Measurements from ENCODE around the gene PCNT.
"Not testable (repeated sequence)": the region's sequence is repeated elsewhere in the genome, so short reads cannot be mapped to it uniquely, and the experiment has no call there.

Gene PCNT

GRCh38 chr21:46361935-46362334 is 38.0 kb downstream of the PCNT start:
- DNase-seq = no peak

GRCh38 chr21:46362946-46363345 is 39.0 kb downstream of the PCNT start:
- no peak for DNase-seq

DNA sequence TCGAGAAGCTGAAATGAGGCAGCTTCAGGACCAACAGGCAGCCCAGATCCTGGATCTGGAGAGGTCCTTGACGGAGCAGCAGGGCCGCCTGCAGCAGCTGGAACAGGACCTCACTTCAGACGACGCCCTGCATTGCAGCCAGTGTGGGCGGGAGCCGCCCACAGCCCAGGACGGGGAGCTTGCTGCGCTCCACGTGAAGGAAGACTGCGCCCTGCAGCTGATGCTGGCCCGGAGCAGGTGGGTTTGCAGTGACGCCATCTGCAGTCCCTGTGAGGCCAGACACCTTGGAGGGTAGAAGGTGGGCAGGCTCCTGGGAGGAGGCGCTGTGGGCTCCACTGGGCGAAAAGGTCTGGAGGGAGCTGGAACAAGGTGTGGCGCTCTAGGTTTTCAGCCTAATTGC is 39.7 kb downstream of the PCNT start:
- no peak for DNase-seq

DNA sequence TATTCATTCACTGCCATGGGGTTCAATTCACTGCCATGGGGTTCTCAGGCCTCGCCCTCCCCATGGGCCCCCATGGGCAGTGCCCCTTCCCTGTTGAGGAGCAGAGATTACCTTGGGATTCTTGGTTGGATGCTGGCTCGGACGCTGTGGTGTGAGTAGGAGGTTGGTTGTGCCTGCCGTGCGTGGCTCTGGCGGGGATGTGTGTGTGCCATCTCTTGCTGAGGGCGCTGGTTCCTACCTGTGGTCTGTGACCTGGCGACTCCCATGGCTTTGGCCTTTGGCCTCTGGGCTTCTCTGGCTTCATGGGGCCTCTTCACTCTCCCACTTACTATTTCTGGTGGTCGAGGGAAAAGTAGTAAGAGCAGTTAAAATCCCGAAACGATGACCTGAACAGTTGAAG is 42.1 kb downstream of the PCNT start:
- no peak for DNase-seq

DNA sequence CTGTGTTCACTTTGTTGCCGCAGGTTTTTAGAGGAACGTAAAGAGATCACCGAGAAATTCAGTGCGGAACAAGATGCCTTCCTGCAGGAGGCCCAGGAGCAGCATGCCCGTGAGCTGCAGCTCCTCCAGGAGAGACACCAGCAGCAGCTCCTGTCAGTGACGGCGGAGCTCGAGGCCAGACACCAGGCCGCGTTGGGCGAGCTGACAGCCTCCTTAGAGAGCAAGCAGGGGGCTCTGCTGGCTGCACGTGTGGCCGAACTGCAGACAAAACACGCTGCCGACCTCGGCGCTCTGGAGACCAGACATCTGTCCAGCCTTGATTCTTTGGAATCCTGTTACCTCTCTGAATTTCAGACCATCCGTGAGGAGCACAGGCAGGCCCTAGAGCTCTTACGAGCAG is 42.6 kb downstream of the PCNT start:
- DNase-seq = no peak

DNA sequence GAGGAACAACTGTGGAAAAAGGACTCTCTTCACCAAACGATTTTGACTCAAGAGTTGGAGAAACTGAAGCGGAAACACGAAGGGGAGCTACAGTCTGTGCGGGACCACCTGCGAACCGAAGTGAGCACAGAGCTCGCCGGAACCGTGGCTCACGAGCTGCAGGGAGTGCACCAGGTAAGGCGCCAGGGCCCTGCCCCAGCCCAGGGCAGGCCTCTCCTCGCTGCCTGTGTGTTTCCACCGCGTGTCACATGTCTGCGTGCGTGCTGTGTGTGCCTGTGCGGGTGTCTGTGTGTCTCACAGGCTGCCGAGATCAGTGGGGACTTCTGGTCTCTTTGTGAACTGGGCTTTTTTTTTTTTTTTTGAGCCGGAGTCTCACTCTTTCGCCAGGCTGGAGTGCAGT is 43.0 kb downstream of the PCNT start:
- DNase-seq = no peak

GRCh38 chr21:46368533-46369285 is 44.8 kb downstream of the PCNT start:
- no peak for DNase-seq

DNA sequence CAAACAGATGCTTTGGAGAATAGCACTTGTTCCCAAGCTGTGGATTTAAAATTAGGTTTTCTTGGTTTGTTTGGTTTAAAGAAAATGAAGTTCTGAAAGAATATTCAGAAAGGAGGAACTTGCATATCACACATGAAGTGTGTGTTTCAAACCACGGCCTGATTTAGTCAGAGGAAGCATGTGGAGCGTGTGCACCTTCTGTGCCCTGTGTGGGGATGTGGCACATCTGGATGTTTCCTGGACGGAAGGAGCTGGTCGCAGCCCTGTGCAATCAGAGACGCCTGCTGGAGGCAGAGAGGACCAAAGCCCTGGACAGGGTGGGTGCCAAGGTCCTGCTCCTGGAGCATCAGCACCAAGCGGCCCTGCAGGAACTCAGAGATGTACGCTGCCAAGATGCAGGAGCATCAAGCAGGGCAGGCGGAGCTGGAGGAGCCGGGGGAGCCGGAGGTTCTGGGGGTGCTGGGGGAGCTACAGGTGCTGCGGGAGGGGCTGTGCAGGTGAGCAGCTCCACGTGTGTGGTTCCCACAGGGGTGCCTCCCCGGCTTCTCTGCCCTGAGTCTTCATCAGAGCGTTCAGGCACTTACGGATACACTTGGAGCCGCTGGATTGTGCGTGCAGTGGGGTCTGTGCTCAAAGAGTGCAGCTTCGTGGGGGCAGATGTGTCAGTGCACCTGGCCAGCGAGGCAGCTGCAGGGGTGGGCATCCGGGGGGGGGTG is 45.7 kb downstream of the PCNT start:
- DNase-seq = no peak

DNA sequence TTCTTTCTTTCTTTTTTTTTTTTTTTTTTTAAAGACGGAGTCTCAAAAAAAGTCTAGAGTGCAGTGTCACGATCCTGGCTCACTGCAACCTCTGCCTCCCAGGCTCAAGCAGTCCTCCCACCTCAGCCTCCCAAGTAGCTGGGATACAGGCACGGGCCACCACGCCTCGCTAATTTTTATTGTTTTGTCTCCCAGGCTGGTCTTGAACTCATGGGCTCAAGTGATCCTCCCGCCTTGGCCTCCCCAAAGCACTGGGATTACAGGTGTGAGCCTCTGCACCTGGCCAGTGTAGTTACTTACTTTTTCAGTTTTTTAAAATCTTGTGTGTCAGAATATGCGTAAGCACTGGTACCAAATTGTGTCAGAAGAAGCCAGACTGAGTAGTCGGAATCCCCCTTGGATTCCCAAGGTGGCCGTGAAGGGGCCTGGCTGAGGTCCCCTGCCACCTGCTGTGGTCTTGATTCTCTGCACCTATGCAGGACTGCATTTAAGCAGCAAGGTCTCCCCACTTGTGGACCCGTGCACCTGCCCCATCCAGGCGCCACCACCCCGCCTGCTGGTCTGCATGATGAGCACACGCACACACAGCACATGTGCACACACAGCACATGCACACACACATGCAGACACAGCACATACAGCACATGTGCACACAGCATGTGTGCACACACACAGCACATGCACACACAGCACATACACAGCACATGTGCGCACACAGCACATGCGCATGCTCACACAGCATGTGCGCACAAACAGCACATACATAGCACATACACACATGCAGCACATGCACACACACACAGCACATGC is 47.5 kb downstream of the PCNT start:
- no peak for DNase-seq

- DNase-seq = no peak
Observed at GRCh38 chr21:46372014-46372485, 48.1 kb downstream of the PCNT start.

GRCh38 chr21:46372947-46373346 is 49.0 kb downstream of the PCNT start:
- DNase-seq = not testable (repeated sequence)

- DNase-seq = no peak
Observed at GRCh38 chr21:46374761-46375389, 50.9 kb downstream of the PCNT start.

GRCh38 chr21:46375560-46376230 is 51.7 kb downstream of the PCNT start:
- no peak for DNase-seq

GRCh38 chr21:46376231-46376628 is 52.3 kb downstream of the PCNT start:
- DNase-seq = no peak

DNA sequence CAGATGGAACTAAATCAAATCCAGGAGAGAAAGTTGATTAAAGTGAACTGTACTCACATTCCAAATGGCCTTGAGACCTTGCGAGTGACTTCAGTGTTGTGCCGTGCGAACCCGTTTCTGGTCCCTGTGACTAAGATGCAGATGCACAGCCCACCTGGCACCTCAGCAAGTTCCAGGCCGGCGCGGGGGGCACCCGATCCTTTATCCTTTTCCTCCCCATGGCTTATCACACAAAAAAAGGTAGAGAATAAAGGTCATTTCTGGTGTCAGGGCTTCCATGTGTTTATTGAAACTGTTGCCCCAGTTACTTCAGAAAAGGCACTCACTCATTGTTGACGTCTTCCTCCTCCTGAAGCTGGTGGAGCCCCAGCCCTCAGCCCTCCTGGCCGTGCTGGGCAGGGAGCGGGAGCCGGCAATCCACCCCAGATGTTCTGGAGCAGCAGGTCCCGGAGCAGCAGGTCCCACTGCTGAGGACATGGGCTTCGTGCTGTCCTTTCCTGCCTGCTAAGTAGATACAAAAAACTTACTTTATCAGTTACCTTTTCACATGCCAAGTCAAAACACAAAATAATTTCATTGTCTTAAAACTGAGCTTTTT is 53.0 kb downstream of the PCNT start:
- DNase-seq = no peak

DNA sequence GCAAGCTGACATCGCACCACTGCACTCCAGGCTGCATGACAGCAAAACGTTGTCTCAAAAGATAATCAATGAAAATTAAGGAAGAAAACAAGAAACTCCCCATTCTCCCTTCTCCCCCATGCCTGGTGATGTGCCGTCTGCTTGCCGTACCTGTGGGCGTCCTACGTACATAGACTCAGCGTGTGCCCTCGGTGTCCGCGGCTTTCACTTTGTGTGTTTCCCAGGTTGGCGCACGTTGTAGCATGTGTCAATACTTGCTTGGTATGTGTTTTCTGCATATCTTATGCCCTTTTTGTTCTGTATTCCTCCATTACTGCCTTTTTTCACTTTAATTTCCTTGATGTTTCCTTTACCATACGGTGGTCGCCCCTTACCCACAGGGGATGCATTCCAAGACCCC is 53.8 kb downstream of the PCNT start:
- no peak for DNase-seq

DNA sequence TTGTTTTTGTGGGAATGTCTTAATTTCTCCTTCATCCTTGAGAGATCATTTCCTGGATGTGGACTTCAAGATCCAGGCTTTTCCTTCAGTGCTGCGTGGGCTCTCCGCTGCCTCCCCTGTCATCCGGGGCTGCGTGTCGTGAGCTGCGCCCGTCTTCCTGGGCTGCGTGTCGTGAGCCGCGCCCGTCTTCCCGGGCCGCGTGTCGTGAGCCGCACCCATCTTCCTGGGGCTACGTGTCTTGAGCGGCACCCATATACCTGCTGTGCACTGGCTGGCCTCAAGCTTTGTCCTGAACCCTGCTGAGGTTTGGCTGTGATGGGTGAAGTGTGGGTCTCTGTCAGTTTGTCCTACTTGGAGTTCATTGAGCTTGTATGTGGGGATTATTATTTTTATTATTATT is 55.1 kb downstream of the PCNT start:
- no peak for DNase-seq

DNA sequence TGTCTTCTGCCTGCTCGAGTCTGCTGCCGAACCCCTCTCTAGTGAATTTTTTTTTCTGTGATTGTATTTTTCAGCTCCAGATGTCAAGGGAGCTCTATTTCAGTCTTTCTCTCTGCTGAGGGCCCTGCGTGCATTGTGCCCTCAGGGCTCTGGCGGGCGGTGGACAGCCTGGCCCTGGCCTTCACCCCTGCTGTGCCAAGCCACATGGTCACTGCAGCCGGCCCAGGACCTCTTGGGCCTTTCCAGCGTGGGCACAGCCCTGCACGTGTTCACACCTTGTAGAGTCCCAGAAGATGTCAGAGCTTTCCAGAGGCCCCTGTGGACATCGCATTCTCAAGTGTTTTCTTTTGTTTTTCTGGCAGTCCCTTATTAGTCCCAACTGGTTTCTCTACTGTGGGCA is 55.7 kb downstream of the PCNT start:
- no peak for DNase-seq

DNA sequence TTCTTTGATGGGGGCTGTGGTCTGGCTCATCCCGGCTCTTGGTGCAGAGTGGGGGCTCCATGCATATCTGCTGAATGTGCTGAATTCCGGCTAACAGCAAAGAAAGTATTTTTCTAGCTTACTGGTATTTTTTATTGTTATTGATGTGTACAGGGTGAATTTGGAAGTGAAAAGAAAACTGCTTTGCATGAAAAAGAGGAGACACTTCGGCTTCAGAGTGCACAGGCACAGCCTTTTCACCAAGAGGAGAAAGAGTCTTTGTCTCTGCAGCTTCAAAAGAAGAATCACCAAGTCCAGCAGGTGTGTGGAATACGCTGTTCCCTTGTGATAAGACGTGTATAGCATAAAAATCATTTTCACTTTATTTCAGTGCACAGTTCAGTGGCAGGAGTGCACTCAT is 57.6 kb downstream of the PCNT start:
- DNase-seq = no peak

GRCh38 chr21:46384556-46384955 is 60.6 kb downstream of the PCNT start:
- DNase-seq = no peak

- DNase-seq = no peak
Observed at GRCh38 chr21:46385846-46386733, 62.1 kb downstream of the PCNT start.

Data from DMS79 (cell line).